Stimulated activated naive CD4-positive, alpha-beta T cell treated with Interleukin-2 at 50 U/mL for 16 hours (primary cell): Measurements from ENCODE around the gene SORCS2.

Source experiments
- DNase-seq: peaks from one replicate; lab custom pipeline; 2025; lab: John Stamatoyannopoulos, UW

SORCS2 gene

DNA sequence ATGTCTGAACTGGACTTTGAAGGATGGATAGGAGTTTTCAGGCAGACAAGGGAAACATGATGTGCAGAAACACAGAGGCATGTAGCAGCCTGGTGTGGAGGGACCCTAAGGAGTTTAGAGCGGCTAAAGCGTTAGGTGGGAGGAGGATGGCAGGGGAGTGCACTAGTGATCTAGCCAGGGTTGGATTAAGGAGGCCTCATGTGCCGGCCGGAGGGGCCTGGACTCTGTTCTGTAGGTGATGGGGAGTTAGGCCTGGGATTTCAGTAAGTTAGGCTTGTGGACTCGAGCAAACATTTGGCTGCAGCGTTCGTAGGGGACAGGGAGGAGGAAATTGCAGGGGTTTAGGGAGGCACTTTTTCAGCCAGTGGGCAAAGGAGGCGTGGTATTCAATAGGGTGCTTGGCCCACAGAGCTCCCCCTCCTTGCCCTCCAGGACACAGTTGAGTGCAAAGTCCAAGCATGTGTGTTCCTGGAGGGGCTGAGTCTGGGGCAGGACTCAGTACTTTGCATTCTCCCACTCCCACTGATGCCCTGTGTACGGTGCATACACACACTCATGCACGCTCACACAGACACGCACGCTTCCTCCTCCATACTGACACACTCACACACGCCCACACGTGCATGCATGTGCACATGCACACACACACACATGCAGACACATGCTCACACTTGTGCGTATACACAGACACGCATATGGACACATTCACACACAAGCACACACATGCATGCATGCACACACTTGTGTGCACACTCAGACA is 223.8 kb downstream of the SORCS2 start:
- no peak for DNase-seq

DNA sequence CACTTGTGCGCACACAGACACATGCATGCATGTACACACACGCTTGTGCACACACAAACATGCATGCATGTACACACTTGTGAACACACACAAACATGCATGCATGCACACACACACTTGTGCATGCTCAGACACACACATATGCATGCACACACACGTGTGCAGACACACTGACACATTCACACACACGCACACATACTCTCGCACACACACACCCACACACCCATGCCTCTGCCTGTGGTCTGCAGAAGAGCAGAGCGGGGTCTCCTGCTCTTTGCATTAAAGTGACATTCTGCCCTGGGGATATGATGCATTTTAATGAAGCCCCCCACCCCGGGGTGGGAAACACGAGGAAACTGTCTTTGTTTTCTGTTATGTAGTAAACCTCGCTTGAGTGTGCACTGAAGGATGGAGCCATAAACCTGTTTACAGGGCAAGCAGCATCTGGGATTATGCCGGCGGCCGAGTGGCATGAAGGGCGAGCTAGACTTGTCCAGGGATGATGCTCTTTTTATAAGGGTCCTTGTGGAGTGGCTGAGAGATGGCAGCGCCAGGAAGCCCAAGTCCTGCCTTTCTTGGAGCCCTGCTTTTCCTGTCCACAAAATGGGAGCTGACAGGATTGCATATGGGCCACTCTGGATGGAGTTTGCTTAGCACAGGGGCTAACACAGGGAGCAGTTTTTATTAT is 224.6 kb downstream of the SORCS2 start:
- no peak for DNase-seq

DNA sequence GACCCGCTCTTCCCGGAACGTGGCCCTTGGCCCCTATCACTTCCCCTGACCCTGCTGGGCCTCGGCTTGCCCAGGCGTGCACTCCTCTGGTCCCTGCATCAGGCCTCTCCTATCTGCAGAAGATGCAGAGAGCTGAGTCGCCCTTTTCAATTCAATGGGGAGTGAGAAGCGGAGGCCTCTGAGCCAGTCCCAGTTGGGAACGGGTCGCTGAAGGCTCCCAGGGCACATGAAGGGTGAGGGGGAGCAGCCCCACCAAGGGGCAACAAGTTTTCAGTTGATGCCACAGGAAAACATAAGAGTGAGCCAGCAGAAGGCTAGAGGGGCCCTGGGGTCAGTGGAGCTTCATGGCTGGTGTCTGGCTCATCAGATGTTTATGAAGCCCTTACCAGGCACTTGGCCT is 225.3 kb downstream of the SORCS2 start:
- no peak for DNase-seq

DNA sequence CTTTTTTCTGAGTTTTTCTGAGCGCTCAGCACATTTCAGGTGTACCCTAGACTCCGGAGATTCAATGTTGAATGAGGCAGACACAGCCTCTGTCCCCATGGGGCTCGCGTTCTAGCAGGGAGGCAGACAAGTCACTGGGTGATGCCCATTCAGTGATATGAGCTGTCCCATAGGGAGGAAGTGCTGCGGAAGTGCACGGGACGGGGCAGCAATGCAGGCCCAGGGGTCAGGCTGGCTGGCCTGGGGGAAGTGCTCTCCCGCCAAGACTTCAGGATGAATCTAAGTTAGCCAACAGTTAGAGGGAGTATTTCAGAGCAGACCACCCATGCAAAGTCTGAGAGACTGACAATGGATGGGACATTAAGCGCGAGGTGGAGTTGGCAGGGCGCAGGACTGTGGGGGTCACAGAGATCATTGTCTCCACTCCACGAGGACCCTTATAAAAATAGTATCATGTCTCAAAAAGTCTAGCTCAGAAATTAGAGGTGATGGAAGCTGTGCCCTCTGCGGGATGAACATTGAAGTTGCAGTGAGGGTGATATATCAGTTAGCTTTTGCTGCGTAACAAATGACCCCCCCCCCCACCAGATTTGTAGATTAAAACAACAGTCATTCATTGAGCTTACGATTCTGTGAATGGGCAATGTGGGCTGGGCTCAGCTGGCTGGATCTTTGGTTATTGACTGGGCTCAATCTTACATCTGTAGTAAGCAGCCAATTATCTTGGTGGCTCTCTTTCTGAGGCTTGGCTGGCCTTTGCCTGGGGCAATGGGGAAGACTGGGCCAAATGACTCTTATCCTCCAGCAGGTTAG is 226.0 kb downstream of the SORCS2 start:
- DNase-seq: no peak

DNA sequence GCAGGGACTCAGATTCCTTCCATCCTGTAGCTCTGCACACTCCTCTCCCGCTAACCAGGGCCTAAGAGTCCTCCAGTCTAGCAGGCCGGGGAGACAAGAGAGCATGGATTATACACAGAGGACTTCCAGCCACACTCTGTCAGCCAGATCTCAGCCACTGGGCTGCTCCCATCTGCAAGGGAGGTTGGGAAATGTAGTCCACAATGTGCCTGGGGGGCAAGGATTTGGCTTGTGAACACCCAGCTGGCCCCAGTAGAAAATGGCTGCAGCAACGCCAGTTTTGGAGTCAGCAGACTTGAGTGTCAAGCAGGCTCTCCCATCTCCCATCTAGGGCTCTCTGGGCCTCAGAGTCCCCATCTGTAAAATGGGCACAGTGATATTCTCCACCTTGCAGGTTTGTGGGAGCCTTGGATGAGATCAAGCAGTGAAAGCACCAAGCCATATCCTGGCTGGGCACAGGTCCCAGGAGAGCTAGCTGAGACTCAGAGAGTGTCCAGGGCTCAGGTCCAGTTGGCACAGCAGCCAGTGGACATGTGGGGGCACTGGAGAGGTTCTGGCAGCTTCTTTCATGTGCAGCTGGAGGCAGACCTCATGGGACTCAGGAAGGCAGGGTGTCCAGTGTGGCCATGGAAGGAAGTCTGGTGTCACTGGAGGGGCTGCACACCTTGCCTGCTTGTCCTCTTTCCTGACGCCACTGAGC is 227.8 kb downstream of the SORCS2 start:
- no peak for DNase-seq

DNA sequence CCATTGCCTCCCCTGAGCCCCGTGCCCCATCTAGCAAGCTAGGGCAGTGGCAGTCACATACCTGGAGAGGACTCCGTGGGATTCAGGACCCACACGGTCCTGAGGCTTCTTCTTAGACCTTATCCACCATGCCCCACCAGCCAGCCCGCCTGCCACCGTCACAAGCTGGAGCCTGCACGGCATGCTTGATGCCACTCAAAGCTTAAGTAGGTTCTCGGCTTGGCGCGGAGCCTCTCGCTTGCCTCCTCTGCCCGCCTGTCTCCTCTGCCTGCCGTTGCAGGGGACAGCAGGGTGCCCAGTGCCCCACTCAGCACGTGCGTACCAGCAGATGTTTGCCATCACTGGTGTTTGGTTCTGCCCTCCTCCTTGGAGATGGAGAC is 228.3 kb downstream of the SORCS2 start:
- DNase-seq: no peak

DNA sequence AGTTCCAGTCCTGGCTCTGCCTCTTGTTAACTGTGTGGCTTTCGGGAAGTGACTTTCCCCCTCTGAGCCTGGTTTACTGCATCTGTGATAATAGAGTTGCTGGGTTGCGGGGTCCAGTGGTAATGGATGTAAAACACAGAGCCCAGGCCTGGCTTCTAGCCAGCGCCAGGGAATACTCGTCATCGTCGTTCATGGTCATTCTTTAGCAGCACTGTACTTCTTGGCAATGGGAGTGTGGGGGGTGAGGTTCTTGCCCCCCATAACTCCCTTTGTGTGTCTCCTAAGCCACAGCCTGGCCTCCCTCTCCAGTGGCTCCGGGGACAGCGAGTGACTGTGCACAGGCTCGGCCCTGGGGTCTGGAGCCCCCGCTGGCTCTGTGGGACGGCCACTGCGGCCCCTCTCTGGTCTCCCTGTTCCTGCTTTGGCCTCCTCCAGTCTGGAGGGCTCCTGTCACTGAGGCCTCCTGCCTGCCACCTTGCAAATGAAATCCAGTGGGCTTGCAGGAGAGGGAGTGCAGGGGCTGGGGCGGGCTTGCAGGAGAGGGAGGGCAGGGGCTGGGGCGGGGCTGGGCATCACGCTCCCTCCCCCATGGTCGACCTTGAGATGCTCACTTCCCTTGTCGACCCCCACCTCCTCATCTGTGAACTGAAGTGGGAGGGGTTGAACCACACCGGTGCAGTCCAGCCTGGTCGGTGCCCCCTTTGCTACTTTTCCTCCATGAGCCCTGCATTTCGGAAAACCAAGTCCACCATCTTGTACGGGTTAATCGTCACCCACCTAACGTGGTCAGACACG is 229.2 kb downstream of the SORCS2 start:
- no peak for DNase-seq

DNA sequence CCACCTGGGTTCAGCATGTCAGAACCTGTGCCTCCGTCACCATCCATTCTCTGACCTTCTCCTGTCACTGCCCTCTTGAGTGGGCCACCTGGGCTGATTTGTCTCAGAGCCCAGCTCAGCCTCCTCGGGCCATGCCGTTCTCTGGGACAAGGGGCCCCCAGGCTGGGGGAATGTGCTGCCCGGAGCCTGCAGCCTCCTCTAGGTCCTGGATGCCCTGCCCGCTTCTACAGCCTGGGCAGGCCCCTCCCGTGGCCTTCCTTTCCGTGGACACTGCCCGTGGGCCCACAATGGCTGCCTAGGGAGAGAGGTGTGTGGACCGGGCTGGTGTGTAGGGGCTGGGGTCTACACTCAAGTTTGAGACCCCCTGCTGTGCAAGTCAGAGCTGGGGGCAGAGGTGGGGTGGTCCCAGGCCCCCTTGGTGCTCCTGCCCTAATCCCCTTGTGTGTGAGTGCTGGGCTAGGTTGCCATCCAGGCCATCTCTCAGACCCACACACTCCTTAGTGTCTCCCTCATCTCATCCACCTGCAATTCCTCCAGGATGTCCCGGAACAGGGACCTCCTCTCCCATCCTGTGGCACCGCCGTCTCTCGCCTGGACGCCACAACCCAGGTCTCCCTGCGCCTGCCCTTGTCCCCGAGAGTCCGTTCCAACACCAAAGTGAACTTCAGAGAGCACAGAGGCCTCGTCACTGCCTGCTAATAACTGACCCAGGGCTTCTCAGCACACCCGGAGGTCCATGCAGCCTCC is 230.0 kb downstream of the SORCS2 start:
- no peak for DNase-seq

DNA sequence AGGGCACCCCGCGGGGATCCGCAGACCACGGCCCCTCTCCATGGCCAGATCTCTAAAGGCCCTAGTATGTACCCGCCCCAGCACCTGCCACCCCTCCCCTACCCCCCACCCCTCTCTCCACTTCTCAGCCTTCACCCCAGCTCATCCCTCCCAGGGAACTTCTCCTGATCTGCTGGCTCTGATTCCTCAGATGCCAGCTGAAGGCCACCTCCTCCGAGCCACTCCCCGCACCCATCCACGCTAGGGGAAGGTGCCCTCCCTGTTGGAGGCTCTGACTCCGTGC is 230.5 kb downstream of the SORCS2 start:
- DNase-seq: no peak

DNA sequence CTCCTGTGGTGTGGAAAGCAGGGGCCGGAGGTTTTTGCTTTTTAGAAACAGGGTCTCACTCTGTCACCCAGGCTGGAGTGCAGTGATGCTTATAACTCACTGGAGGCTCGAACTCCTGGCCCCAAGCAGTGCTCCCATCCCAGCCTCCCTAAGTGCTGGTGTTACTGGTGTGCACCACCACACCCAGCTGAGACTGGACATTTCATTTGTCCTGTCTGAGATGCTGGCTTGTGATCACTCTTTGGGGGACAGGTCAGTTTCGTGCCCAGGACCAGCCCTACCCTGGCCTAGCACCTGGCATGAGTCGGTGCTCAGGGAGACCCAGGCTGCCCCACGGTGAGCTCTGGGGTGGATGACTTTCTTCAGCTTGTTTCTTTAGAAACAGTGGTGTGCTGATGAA is 231.1 kb downstream of the SORCS2 start:
- DNase-seq: no peak

DNA sequence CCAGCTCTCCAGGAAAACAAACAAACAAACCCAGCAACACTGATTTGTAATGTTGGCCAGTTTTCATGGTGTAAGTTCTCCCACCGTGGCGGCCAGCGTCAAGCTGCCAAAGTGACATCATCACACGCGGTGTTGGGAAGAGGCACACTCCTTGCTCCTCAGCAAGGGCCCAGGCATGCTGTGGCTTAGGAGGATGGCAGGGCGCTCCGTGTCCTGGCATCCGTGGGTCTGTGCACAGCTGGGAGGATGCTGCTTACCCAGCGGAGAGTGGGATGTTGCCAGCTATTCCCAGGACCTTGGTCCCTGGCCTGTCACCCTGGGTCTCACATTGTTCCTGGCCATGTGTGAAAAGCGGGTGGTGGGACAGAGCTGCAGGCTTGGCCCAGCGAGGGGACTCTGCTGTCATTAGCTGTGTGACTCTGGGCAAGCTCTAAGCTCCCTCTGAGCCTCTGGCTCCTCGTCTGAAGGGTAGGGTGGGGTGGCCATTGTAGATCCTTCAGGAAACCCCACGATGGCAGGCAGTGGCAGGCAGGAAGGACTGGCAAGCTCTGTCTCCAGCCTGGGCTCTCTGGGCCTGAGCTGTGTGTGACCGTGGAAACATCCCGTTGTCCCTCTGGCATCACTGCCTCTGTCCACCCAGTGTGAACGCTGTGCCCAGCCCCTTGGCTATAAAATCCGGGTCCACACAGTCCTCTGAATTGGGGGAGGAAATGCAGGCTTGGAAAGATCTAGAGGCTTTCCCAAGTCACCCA is 231.6 kb downstream of the SORCS2 start:
- no peak for DNase-seq

DNA sequence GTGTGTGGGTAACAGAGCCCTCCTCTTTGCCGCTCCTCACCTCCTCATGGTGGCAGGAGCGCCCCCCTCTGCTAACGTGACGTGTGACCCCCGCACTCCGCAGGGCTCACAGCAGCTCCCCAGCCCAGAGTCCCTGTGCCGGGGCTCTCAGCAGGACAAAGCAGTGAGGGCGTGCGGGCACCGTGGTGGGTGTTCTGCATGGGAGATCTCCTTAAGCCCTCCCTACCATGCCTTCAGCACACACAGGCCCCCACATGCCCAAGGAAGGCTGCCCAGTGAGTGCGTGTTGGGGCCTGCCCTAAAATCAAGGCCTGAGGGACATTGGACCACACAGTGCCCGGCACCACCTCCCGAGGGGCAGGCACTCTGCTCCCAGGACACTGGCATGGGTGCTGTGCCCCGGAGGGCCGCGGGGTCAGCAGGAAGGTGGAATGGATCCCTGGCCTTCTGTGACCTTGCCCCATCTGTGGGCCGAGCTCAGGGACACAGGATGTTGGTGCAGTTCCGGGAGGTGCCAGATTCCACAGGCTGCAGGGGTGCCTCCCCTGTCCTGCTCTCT is 232.3 kb downstream of the SORCS2 start:
- no peak for DNase-seq

DNA sequence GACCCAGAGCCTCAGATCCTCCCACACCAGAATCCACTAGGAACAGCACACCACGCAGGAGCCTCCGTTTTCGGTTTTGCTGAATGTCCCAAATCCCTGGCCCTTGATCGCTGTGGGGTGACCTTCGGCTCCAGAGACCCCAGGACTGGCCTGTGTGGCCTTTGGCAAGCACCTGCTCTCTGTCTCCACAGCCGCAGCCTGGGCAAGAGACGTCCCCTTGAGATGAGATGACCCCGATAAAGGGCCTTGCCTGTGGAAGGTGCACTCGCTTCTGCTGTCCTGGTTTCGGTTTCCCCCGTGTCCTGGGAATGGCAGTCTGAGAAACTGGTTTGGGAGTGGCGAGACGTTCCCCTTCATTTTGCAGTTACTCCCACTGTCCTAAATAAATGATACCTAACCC is 232.8 kb downstream of the SORCS2 start:
- DNase-seq: no peak

DNA sequence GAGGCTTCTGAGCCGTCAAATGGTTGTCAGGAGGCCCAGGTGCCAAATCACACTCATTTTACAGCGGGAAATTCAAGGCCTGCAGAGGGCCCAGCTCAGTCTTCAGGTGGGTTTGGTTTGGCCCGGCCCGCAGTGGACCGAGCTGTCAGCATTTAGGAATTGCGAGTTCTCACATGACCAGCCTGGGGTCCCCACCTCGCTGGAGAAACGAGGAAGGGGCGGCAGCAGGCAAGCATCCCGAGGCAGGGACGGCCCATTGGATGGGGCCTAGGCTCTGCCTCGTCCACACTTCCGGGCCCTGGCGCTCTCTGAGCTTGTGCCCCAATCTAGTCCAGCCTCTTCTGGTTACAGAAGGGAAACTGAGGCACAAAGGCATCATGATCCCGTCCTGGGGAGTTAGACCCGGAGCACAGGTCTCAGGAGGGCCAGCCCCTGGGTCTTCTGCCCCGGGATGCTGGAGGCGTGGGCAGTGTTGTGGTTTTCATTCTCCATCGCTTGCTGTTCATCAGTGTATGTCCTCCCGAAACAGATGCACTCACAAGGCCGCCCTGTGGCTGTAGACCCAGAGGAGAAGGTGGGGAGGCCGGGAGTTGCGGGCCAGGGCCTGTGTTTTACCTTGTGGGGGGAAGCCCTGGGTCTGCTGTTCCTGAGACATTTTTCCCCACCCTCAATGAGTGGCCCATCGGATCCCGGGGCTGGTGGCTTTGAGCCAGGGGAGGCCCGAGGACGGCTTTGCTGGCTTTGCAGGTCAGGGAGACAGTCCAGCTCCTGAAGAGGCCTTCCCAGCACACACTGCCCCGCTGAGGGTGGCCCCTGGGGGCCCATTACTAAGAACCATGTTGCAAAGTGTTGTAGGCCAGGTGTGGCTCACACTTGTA is 233.5 kb downstream of the SORCS2 start:
- no peak for DNase-seq

DNA sequence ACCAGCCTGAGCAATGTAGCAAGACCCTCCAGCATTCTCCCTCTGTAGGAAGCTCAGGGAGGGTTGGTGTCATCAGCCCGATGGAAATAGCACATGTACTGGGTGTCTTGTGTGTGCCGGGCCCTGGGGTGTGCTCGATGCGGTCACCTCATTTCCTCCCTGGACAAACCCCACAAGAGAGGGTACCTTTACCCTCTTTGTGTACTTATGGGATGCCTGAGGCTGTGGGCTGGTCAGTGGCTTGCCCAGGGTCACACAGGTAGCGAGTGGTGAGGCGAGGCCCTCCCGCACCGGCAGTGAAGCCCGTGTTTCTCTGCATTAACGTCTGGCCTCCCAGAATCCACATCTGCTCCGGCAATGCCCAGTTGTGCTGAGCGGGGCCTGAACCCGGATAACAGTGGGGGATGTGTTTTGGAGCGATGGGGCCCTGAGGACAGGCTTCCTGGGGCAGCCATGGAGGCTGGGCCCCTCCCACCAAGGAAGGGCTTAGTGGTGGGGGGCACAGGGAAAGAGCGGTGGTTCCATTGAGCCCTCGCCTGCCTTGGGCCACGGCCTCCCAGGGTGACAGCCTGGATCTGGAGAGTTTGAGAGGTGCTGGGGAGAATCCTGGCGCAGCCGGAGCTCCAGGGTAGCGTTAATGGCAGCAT is 234.3 kb downstream of the SORCS2 start:
- DNase-seq: no peak

DNA sequence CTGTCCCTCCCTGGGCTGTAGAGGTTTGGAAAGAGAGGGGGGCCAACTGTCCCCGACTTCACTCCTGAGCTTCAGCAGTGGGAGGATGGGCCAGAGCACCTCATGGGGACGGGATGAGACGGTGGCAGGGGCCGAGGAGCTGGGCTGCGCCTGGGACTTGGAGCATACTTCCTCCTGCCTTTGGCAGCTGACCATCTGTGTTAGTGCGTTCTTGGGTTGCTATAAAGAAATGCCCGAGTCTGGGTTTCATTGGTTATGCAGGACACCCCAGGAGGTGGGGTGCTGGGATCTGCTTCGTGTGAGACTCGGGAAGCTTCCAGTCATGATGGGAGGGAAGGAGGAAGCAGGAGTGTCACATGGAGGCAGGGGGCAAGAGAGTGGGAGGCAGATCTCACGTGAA is 235.0 kb downstream of the SORCS2 start:
- no peak for DNase-seq

DNA sequence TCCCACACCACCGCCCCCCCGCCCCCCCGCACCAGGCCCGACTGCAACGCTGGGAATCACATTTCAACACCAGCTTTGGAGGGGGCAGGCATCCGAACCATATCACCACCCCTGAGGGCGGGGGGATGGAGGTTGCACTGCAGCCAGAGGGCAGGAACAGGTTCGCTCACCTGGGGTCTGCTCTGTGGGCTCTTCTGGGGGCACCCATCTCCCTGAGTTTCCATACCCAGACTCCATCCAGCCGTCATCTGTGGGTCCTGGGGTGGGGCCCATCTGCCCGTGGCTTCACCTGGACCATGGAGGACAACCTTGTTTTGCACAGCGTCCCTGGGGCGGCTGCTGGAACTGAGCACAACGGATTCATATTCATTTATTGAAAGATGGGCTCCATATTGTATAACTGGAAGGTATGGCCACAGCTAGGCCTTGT is 235.5 kb downstream of the SORCS2 start:
- DNase-seq: no peak

DNA sequence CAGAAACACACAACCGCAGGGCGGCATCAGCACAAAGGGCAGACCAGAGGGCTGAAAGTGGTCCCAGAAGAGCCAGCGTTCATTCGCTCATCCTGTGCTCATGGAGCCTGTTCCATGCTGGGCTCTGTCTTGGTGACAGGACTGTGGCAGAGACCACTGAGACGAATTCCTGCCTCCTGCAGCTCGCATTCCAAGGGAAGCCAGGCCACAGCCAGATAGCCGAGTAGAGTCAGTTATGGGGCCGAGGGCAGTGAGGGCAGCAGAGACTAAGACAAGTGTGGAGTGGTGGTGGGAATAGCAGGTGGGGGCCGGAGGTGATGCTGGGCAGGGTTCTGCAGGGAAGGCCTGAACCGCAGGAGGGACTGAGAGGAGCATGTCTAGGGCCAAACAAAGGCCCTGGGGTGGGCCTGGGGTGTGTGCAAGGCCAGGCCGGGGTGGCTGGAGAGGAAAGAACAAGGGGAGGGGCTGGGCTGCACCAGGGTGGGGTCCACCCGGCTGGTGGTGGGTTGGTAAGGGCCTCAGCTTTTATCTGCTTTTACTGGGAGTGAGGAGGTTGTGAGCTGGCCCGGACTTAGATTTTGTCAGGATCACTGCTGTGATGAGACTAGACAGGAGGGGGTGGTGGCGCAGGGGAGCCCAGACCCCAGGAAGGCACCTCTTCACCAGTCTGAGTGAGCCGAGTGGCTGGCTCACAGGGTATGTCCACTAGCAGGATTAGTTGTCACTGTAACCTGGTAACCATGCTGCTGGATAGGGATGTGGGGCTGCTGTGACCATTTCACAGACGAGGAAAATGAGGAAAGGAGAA is 236.1 kb downstream of the SORCS2 start:
- no peak for DNase-seq
